Stimulated activated CD4-positive, alpha-beta T cell treated with anti-CD3 and anti-CD28 coated beads, TNF-alpha, amount 100 ng/mL, for 48 hours (primary cell): ENCODE data around the gene TMEM191B.
"Not testable (repeated sequence)": the region's sequence is repeated elsewhere in the genome, so short reads cannot be mapped to it uniquely, and the experiment has no call there.

ENCODE experiments used
- DNase-seq, 3 donors: peaks; one replicate each; pipeline ENCODE4 v3.0.0-alpha.2; 2020; ENCODE audit warnings: low read depth in 3 of 3

The TMEM191B gene

DNA sequence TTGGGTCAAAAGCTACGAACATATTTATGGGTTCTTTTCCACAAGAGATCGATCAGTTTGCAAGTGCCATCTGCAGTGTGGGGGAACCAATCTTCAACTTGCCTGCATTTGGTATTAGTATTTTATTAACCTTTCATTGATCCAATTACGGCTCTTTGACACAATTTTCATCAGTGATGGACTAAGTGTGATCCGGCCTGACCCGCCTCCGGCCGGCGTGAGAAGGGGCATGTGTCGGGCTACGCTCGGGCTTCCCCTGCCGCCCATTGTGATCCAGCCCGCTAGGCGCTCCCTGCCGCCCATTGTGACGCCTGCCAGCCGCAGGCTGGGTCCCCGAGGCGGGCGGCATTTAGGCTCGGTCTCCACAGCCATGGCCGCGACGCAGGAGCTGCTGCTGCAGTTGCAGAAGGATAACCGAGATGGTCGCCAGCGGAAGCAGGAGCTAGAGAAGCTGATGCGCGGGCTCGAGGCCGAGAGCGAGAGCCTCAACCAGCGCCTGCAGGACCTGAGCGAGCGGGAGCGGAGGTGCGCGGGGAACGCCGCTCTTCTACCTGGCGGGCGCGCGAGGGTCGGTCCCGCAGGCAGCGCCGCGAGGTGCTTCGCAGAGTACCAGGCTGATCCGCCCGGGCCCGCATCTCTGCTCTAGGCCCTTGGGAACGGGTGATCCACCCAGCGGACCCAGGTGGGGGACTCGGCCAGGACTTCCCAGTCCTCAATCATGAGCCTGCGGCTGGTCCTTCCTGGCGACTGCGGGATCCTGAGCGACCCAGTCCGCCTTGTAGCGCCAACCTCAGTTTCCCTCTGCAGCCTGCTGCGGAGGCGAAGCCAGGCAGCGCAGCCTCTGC lies at the start of gene TMEM191B:
Gene TMEM191B, plus strand, starts transcription at position 51 of the 845 bp plus-strand sequence. Its CDS starts 179 bp downstream, at position 230.
- not testable (repeated sequence) for DNase-seq

DNA sequence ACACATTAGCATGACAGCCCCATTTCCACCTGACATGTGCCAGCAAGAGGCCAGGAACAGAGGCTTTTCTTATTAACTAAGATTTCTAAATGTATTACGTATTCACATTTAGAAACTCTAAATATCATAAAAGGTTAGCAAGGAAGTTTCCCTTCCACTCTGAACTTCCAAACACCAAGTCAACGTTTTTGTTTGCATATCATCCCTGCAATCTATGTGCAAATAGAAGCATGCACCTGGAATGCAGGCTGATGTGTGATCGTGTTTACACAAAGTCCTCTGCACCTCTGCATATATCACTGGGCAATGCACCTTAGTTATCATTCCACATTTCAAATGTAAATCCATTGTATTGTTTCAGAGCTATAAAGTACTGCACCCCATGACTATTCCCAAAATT lies 31.4 kb upstream of the TMEM191B start:
- not testable (repeated sequence) for DNase-seq

DNA sequence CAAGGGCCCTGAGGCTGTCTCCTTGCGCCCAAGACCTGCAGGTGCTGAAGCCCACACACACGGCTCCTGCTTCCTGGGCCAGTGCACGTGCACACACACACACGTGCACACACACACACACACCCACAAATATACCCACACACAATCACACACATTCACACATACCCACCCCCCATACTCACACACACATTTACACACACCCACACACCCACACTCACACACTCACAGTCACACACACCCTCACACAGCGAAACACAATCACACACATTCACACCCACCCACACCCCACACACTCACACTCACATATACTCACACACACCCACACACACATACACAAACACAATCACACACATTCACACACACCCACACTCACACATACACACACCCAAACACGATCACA lies 16.3 kb upstream of the TMEM191B start:
- not testable (repeated sequence) for DNase-seq

DNA sequence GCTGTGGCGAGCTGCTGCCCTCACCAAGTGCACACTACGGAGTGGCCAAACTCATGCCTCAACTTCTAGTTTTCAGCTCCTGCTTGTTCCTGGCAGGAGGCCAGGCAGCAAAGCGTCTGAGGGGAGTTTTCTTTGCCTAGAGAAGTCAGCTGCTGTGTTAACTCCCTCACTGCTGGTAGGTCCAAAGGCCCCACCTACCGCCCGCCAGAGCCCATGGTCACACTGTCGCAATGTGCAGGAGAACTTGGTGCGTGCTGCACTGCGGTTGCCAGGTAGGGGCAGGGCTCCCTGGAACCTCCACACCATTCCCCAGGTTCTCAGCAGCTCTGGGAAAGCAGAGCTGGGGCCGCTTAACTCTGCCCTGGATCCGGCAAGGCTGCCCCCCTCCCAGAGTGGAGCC lies 15.2 kb upstream of the TMEM191B start:
- not testable (repeated sequence) for DNase-seq

DNA sequence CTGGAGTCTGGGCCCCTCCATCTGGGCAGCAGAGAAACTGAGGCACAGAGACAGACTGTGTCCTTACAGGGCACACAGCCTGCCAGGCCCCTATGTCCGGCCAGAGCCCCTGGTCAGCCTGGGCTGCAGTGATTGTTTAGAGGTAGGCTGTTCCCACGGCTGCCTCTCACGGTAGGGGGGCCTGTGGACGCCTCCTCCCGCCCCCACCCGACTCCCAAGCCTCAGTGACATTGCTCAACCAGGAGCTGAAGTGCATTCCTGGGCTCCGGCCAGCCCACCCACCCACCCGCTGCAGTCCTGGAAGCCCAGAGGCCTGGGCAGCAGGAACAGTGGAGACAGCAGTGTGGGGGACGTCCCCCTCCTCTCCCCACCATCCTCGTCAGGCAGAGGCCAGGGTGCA lies 14.1 kb upstream of the TMEM191B start:
- DNase-seq: not testable (repeated sequence)

DNA sequence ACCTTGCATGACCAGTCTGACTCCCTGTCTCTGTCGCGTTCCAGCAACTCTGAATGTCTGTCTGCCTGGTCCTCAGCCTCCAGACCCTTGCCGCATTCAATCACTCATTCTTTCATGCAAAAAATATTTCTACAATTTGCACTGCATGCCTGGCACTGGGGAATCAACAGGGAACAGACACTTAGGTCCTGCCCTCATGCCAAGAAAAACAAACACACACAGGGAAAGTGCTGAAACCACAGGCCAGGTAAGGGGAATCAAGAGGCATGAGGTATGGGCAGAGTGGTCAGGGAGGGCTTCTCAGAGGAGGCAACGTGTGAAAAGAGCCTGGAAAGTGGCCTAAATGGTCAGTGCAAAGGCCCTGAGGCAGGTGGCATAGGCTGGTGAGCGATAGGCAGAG lies 9.5 kb upstream of the TMEM191B start, which contains the start of gene GGTLC3:
Gene GGTLC3, minus strand, starts transcription at position 101 of the 400 bp plus-strand sequence. CDS start 264 bp downstream, outside the sequence.
- not testable (repeated sequence) for DNase-seq

DNA sequence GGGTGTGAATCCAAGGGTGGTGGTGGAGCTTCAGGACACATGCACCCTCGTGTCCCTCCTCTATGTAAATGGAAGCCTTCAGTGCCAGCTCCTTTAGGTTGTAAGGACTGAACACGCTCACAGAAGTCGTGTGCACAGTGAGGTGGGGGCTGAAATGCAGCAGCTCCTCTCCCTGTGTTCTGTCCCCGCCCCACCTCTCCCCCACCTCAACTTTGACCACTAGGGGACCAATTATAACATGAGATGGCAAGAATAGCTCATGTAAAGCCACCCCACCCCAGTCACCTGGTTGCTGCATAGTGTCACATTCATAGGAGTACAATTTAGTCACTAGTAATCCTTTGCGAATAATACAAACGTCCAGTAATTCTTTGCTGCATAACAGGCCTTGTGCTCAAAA lies 4.8 kb upstream of the TMEM191B start:
- not testable (repeated sequence) for DNase-seq

DNA sequence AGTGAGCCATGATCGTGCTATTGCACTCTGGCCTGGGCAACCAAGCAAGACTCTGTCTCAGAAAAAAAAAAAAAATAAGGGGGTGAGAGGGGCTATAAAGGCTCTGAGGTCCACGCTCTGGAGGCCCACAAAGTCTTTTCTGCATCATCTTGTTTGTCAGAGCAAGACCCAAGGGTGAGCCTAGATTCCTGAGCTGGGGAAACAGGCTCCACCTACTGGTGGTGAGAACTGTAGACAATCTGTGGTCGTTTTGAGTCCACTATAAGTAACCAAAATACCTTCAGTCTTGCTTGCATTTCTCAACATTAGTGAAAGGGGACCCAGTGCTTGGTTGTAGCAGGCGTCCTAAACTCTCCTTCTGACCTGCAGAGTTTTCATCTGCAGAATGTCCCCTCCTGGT lies 4.3 kb upstream of the TMEM191B start:
- not testable (repeated sequence) for DNase-seq

DNA sequence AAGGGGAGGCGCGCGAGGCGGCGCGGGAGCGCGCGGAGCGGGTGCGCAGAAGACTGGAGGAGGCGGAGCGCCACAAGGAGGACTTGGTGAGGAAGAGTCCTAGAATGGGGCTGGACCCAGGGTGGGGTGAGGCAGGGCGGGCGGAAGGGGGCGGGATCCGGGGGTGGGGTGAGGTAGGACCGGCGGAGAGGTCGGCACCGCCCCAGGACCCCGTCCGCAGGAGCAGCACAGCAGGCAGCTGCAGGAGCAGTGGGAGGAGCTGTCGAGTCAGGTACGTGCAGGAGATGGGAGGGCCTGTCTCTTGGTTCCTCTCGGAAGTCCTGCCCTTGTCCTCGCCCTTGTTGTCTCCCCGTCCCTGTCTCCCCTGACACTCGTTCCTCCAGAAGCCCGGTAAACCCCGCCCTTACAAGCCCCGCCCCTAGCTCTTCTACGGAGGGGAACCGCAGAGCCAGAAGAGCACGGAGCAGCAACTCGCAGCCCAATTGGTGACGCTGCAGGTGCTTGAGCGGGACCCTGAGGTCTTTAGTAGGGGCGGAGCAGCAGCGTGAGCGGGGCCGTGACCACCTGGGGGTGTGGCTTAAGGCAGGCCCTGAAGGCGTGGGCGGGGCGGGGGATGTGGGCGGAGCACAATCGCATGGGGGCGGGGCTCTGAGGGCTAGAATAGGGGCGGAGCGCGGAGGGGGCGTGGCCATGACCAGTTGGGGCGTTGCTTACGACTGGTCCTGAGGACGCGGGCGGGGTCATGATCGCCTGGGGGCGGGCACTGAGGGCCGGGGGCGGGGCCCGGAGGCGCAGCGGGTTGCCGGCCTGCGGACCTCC lies 1.2 kb downstream of the TMEM191B start:
- DNase-seq: peak; percentile 69 to 85 (median 83)

DNA sequence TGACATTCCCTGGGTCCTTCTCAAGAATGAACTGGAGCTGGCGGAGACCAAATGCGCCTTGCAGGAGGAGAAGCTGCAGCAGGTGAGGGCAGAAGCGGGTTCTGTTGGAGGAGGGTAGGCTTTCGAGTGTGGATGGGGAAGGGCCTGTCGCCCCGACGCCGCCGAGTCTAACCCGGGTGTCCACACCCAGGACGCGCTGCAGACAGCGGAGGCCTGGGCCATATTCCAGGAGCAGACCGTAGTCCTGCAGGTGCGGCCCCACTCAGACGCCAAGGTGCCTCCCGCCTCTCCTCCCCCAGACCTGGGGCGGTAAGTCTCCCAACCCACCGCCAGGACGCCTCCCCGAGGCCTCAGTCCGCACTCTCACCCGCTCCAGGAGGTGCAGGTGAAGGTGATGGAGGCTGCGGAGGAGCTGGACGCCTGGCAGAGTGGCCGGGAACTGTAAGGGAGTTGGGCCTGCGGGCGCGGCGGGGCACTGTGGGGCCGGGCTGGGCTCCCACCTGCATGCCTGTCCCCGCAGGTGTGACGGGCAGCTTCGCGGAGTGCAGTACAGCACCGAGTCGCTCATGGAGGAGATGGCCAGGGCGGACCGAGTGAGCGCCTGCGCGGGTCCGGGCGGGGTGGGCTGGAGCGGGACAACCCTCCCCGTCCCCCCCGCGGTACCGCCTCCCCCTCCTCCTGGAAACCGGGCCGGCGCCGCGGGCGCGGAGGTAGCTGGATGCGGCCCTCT lies 2.0 kb downstream of the TMEM191B start:
- DNase-seq: not testable (repeated sequence)

DNA sequence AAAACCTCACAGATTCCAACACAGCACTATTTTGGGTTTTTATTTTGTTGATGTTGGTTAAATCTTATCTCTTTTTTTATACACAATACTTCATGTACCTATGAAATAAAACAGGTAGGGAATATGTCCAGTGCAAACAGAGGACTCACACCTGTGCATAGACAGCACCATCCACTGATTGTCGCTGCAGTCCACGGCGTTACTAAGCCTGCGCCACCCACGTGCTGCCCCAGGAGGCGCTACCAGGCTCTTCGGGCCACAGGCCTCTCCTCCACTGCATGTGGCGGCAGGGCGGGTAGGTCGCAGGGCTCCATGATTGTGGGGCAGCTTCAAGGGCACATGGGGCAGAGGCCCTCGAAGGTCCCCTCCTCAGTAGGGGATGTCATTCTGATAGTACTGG lies 6.0 kb downstream of the TMEM191B start:
- not testable (repeated sequence) for DNase-seq

DNA sequence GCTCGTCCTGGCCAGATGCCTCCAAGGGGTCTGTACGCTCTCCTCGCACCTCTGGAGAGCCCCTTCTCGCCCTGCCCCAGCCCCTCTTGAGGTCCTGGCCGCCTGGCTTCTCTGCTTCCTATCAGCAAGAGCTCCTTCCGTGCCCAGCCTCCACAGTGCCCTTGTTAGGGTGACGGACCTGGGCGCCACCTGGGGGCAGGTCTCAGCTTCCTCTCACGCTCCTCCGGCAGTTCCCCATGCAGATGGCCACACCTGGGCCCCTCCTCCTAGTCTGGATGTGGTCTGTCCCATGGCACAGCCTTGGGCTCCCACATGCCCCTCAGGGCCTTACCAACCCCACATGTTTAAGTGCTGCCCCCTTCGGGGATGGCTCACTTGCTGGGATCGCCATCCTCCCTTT lies 6.7 kb downstream of the TMEM191B start:
- DNase-seq: not testable (repeated sequence)

DNA sequence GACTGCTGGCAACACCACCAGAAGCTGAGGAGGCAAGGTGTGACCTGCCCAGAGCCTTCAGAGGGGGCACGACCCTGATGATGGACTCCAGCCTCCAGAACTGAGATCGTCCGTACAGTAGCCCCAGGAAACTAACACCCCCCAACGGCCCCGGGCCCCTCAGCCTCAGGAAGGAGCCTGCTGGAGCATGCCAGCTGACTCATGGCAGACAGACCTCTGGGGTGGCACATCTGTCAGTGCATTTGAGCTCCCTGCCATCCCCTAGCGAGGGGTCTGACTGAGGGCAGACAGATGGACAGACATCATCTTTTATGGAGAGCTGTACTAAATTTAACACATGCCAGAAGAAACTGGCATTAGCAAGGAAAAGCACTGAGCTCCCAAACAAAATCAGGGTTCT lies 12.4 kb downstream of the TMEM191B start:
- DNase-seq: not testable (repeated sequence)

DNA sequence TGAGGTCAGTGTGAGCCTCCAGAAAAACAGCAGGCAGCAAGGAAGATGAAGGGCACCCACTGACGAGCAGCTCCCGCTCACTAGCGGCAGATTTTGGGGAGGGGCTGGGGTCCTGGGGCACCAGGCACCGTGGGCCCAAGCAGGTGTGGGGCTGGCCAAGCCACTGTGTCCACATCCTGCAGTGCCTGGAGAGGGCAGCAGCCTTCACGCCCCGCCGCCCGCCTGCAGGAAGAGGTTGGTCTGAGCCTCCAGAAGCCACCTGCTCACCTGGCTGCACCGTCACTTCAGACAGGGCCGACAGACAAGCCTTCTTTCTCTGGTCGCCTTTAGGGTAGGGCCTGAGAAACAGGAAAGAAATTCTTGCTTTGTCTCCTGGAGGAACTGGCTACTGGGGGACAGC lies 15.8 kb downstream of the TMEM191B start:
- DNase-seq: not testable (repeated sequence)

DNA sequence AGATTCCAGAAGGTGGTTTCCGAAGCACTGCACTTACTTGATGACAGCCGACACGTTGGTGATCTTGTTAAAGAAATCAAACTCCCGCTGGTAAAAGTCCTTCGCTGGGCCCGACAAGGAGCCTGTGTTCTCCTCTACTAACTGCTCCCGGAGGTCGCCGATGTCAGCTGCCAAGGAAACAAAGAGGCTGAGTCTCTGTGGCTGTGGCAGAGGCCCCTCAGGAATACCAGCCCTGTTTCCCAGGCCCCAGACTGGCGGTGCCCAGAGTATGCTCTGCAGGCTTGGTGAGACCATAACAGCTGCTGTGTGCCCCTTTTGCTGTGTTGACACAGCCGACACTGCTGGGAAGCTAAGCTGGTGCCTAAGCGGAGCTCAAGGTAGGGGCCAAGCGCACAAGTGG lies 17.0 kb downstream of the TMEM191B start:
- not testable (repeated sequence) for DNase-seq

DNA sequence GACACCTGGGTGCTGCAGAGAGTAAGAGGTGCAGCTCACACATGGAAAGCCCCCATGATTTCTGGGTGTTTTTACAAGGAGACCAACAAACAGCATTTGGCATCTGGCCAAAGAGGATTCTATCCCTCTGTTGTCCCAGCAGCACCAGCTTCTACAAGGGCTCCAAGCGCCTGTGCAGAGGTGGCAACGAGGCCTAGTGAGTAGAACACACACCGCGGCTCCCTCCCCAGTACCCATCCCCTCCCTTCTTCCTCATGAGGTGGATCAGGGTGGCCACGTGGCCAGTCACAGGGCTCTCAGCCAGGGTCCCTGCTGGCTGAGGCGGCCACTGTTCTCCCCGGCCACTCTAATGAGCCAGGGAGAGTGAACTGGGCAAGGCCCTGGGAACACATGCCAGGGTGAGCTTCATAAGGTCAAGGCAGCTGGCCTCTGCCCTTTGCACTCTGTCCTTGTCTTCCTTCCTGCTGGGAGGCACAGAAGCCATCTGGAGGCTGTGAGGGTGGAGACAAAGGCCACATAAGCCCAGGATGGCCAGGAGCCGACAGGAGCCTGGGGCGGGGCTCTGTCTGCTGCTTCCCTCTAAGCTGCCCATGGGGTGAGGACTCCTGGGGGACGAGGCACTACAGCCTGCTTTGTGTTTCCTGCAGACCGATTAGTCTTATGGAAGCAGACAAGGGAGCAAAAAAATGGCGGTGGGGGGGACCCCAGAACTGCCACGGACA lies 22.0 kb downstream of the TMEM191B start:
- not testable (repeated sequence) for DNase-seq

DNA sequence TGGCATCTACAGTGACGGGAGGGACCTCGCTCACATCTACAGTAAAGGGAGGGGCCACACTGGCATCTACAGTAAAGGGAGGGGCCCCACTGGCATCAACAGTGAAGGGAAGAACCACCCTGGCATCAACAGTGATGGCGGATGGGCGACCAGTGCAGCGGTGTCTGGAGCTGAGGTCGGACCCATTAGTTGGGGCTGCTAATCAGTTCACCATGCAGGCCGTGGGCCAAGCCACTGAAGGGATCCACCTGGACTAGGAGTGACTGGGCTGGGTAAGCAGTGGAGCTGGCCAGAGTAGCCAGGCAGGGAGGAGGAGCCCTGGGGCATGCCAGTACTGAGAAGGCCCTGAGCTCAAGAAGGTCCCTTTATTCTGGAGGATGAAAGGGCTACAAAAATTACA lies 23.4 kb downstream of the TMEM191B start:
- not testable (repeated sequence) for DNase-seq

DNA sequence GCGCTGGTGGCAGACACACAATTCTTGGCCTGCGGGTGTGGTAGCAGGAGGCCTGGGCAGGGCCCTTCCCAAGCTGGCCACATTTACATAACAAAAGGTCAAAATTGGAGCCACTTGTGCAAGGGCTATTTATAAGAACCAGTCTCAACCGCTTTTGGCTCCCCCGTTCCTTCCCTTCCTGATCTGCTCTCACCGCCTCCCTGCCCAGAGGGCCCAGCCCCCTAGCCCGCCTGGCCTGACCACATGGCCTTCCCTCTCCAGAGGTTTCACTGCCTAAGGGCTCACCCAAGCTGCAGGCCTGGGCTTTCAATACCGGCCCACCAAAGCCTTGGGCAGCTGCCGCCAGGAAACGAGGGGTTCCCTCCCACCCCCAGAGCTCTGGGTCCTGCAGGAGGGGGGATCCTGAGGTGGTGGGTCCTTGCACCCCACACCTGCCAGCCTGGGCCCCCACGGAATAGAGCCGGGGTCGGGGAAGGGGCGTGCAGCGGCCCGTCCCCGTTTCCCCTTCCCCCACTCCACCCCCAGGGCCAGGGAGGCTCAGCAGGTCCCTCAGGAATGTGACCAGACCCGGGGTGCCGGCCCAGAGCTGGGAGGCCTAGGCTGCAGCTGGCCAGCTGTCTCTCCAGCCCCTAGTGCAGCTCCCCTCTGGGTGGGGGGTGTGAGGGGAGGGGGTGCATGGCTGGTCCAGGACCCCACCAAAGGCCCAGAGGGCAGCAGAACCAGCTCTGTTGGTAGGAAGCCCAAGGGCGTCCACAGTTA lies 25.4 kb downstream of the TMEM191B start:
- DNase-seq: not testable (repeated sequence)

DNA sequence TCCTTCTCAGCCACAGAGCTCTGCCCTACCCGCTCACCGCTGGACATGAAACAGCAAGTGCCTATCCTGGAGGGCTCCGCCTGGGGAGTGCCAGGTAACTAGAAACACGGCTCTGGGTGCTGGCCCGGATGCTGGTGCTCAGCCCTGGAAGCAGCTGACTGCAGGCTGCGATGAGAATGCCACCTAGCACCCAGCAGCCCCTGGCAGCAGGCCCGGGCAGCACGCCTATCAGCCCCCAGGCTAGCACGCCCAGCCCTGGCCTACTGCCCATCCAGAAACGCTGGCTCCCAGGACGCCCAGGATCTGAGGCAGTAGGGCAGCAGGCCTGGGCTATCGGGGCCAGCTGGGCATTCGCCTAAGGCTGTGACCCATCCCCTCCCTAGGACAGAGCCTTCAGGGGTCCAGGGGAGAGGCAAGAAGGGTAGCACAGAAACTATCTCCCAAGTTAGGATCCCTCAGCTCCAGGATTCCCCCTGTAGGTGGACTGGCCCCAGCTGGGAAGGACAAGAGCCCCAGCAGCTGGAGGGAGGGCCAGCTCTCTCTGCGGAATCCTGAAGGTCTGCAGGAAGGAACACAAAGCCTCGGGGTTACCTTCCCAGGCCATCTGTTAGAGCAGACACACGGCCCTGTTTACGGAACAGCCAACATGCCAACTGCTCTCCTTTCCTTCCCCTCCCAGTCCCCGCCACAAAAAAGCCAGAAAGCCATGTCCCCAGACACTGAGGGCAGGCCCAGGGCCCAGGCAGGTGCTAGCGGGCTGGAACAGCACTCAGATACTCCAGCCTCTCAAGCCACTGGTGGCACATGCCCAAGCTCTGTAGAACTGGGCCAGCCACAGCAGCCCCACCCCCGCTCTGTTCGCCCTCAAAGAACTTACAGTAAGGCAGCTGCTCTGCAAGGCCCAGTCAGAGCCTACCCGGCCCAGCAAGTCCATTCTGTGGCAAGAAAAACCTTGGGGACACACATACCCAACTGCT lies 27.0 kb downstream of the TMEM191B start:
- not testable (repeated sequence) for DNase-seq
